Transverse colon (tissue), 3 donors: ENCODE results near the gene LGR6.
A peak's percentile ranks its signal among the peaks of the same experiment; 100 is the strongest.

Experiments used
- CTCF ChIP-seq, 5 experiments: fragments of 200-600 bp in 3 of 5; fragments of 450-650 bp in 2 of 5; sonication (generic) in 3 of 5; IDR thresholded peaks; 1 replicate in 2 of 5; 2 replicates in 3 of 5; pipeline ENCODE4 v1.5.1; 2016 to 2017; ENCODE audit warnings: antibody characterized with exemption in 5 of 5, inconsistent platforms in 3 of 5, mild to moderate bottlenecking in 2 of 5, moderate library complexity in 1 of 5
- POLR2A ChIP-seq: fragments of 450-650 bp; IDR thresholded peaks from one replicate; pipeline ENCODE4 v1.6.1; 2016; ENCODE audit warnings: antibody characterized with exemption, mild to moderate bottlenecking, moderate library complexity

GRCh38 chr1:202184750-202185460 is 8.7 kb upstream of the LGR6 start:
- peak; percentile 63 to 88 (median 83) for TF ChIP-seq CTCF (IDR thresholded peaks at IDR 0.05)
- no peak for TF ChIP-seq POLR2A
